Uterus (tissue), 4 donors: Measurements from ENCODE around the gene MBNL1. TPM values are rescaled to one million over a fixed set of nuclear protein-coding genes. Genes with fewer than 3 reads are reported as not detected.

Experiments
- DNase-seq, 2 donors: peaks; one replicate each; pipeline ENCODE4 v3.0.0-alpha.2; 2019 to 2020
- H3K27ac ChIP-seq, 2 donors: fragments of 200-600 bp; sonication (generic); 1 replicate in 1 of 2; 2 replicates in 1 of 2; pipeline ENCODE4 v1.5.1; 2016 to 2018
- H3K27me3 ChIP-seq, 2 donors: fragments of 200-600 bp; sonication (generic); one replicate each; pipeline ENCODE4 v1.5.1; 2018 to 2019; ENCODE audit warnings: control low read depth in 1 of 2
- H3K36me3 ChIP-seq, 2 donors: fragments of 200-600 bp; sonication (generic); one replicate each; pipeline ENCODE4 v1.5.1; 2019; ENCODE audit warnings: control low read depth in 1 of 2
- H3K4me1 ChIP-seq, 2 donors: fragments of 200-600 bp; sonication (generic); one replicate each; pipeline ENCODE4 v1.5.1; 2018 to 2019; ENCODE audit warnings: control low read depth in 1 of 2
- H3K4me3 ChIP-seq, 2 donors: fragments of 200-600 bp; sonication (generic); 1 replicate in 1 of 2; 2 replicates in 1 of 2; pipeline ENCODE4 v1.5.1; 2018 to 2019; ENCODE audit warnings: mild to moderate bottlenecking in 1 of 2
- H3K9me3 ChIP-seq, 2 donors: fragments of 200-600 bp; sonication (generic); one replicate each; pipeline ENCODE4 v1.5.1; 2019; ENCODE audit warnings: control low read depth in 1 of 2
- POLR2A ChIP-seq, 2 donors: fragments of 450-650 bp; IDR thresholded peaks; one replicate each; pipeline ENCODE4 v1.6.1; 2016; ENCODE audit warnings: antibody characterized with exemption in 2 of 2, mild to moderate bottlenecking in 1 of 2, moderate library complexity in 1 of 2
- intact Hi-C: fragments of 100-400 bp; cut with DNase I; formaldehyde crosslinking; loops from one replicate; pipeline ENCODE4 v1.15.1; 2023; ENCODE audit warnings: low total_unique reads
- total RNA-seq, 4 donors: library from RNA; depleted of rRNA in 3 of 4; stranded (reverse); fragments of >200 nt in 3 of 4; gene quantifications; one replicate each; pipeline versions ENCODE4 v1.1.0 to v1.2.4, GENCODE V29; 2014 to 2023
- TF ChIP-seq, protein P1 (sequence below), 4 experiments: fragments of 200-600 bp in 2 of 4; fragments of 450-650 bp in 2 of 4; sonication (generic) in 2 of 4; IDR thresholded peaks; one replicate each; pipeline ENCODE4 v1.5.1; 2016 to 2019; ENCODE audit warnings: antibody characterized with exemption in 4 of 4, mild to moderate bottlenecking in 2 of 4, moderate library complexity in 1 of 4
- donor health status: DM: yes; HTN: yes; CAD: no.

The MBNL1 gene
- total RNA-seq, 4 donors from 2014 or later, result 219 to 470 (median 243) TPM

DNA sequence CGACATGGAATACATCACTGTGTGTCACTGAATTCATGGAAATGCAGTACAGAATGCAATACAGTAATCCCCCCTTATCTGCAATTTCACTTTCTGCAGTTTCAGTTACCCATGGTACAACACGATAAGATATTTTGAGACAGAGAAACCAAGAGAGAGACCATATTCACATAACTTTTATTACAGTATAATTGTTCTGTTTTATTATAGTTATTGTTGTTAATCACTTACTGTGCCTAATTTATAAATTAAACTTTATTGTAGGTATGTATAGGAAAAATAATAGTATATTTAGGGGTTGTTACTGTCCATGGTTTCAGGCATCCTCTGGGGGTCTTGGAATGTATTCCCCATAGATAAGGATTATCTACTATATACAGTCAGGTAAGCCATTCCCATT is 61.8 kb downstream of the MBNL1 start:
- Histone ChIP-seq H3K27ac (peak overlapping the region; percentile 69 to 94), H3K4me3 (no peak overlapping the region), H3K27me3 (no peaks in the 10 kb centered on the region), H3K36me3 (no peaks in the 10 kb centered on the region), H3K4me1 (peaks cover 6 to 12% of the 10 kb centered on the region in 2 donors), H3K9me3 (no peaks in the 10 kb centered on the region)
- intact Hi-C loops, result no loop called here
- TF ChIP-seq, protein P1, sequence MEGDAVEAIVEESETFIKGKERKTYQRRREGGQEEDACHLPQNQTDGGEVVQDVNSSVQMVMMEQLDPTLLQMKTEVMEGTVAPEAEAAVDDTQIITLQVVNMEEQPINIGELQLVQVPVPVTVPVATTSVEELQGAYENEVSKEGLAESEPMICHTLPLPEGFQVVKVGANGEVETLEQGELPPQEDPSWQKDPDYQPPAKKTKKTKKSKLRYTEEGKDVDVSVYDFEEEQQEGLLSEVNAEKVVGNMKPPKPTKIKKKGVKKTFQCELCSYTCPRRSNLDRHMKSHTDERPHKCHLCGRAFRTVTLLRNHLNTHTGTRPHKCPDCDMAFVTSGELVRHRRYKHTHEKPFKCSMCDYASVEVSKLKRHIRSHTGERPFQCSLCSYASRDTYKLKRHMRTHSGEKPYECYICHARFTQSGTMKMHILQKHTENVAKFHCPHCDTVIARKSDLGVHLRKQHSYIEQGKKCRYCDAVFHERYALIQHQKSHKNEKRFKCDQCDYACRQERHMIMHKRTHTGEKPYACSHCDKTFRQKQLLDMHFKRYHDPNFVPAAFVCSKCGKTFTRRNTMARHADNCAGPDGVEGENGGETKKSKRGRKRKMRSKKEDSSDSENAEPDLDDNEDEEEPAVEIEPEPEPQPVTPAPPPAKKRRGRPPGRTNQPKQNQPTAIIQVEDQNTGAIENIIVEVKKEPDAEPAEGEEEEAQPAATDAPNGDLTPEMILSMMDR (IDR thresholded peaks at IDR 0.05), result no peak
- no peak for TF ChIP-seq POLR2A (IDR thresholded peaks at IDR 0.05)
- DNase-seq, result no peak

DNA sequence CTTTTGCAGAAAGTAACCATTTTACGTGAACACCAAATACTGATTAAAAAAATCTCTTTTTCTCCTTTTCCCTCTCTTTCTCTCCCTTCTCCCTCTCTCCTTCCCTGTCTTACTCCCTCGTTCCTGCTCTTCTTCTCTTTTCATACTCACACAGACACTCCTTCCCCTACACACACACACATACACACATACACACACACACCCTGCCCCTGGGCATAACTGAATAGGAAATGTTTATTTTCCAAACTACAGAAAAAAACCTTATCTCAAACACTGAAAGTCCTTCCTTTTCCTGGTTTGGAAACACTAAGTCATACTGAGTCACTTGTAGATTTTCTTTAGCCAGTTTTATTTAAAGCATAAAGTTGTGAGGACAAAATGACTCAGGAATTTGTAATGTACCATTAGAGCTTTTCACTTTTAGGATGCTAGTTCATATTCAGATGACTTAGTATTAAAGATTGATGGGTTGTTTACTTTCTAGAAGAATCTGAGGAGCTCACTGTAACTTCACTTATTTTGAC is 62.4 kb downstream of the MBNL1 start:
- intact Hi-C loops, result no loop called here
- Histone ChIP-seq H3K4me3 (no peak overlapping the region), H3K27ac (peak overlapping the region; percentile 69 to 94), H3K4me1 (peaks cover 6 to 12% of the 10 kb centered on the region in 2 donors), H3K36me3 (no peaks in the 10 kb centered on the region), H3K27me3 (no peaks in the 10 kb centered on the region), H3K9me3 (no peaks in the 10 kb centered on the region)
- DNase-seq, result no peak
- TF ChIP-seq, protein P1 (IDR thresholded peaks at IDR 0.05), result no peak
- peak in 1 of 2 donors; percentile 30 for TF ChIP-seq POLR2A (IDR thresholded peaks at IDR 0.05)

DNA sequence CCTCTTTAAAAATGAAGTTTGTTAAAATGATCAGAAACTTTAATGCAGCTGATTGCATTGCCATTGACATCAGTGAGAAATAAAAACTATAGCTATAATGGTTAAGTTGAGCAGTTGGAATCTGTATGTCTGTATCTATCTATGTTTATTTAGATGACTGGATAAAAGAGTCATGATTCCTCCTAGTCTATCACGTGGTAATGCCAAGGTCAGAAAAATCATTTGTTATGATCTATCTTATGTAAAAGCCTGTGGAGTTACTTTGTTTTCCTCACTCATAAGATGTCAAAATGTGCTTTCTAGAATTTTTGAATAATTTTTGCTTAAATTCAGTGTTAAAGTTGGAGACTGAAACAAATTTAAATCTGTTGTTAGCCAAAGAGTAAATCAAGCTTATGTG is 63.3 kb downstream of the MBNL1 start:
- H3K4me1 ChIP-seq, result peaks cover 11 to 12% of the 10 kb centered on the region in 2 donors
- no peaks in the 10 kb centered on the region for H3K9me3 ChIP-seq
- no peak for DNase-seq
- no peak overlapping the region for H3K4me3 ChIP-seq
- no peaks in the 10 kb centered on the region for H3K27me3 ChIP-seq
- H3K27ac ChIP-seq, result peak overlapping the region; percentile 69 to 94
- H3K36me3 ChIP-seq, result no peaks in the 10 kb centered on the region
- intact Hi-C loops, result no loop called here
- TF ChIP-seq, protein P1 (IDR thresholded peaks at IDR 0.05), result no peak
- TF ChIP-seq POLR2A (IDR thresholded peaks at IDR 0.05), result no peak

DNA sequence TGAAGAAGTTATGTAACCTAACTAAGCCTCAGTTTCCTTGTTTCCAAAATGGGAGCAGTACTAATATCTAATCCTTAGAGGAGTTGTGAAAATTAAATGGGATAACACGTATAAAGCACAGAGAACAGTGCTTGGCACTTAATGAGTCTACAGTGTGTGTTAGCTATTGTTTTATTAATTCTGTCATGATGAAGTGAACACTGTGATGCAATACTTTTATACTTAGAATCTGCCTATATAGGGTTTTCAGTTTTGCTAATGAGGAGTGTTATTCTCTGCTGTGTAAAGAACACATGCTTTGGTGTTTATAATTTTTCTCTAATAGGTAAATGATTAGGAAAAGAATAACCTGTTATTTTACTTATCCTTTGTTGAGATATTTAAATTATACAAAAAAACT is 65.2 kb downstream of the MBNL1 start:
- intact Hi-C loops, result no loop called here
- peaks cover 11 to 12% of the 10 kb centered on the region in 2 donors for H3K4me1 ChIP-seq
- no peaks in the 10 kb centered on the region for H3K9me3 ChIP-seq
- H3K4me3 ChIP-seq, result no peak overlapping the region
- no peaks in the 10 kb centered on the region for H3K27me3 ChIP-seq
- TF ChIP-seq POLR2A (IDR thresholded peaks at IDR 0.05), result no peak
- TF ChIP-seq, protein P1 (IDR thresholded peaks at IDR 0.05), result no peak
- no peak for DNase-seq
- H3K27ac ChIP-seq, result peak overlapping the region in 1 of 2 donors; percentile 39
- no peaks in the 10 kb centered on the region for H3K36me3 ChIP-seq

DNA sequence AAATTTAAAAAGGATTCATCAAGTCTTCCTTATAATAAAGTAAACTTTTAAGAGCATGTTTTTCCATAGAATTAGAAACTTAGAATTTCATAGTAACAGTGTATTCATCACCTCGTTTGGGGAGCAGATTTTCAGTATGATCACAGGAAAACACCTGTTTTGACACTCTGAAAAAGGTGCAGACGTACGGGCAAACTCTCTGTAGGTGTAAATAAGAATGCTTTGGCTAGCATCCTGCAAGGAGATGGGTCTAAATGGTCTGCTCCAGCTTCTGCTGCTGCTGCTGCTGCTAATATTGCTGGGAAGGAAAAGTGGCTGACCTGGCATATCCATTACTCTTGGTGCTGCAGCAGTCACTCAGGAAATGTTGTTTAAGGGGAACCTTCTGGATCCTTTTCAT is 66.0 kb downstream of the MBNL1 start:
- H3K4me1 ChIP-seq, result peaks cover 11 to 12% of the 10 kb centered on the region in 2 donors
- H3K9me3 ChIP-seq, result no peaks in the 10 kb centered on the region
- intact Hi-C loops, result no loop called here
- no peaks in the 10 kb centered on the region for H3K27me3 ChIP-seq
- H3K4me3 ChIP-seq, result no peak overlapping the region
- no peak for DNase-seq
- TF ChIP-seq, protein P1 (IDR thresholded peaks at IDR 0.05), result no peak
- TF ChIP-seq POLR2A (IDR thresholded peaks at IDR 0.05), result no peak
- peak overlapping the region in 1 of 2 donors; percentile 39 for H3K27ac ChIP-seq
- no peaks in the 10 kb centered on the region for H3K36me3 ChIP-seq
